Astrocyte of the spinal cord (primary cell): ENCODE results near the gene ABCC11.

Source experiments
- DNase-seq: peaks from one replicate; pipeline ENCODE4 v3.0.0; 2011; ENCODE audit warnings: low read depth, low spot score
- H3K4me3 ChIP-seq: 2 replicates; pipeline ENCODE4 v1.5.1; 2011; ENCODE audit warnings: low read depth, mild to moderate bottlenecking, low read length, moderate library complexity
- CTCF ChIP-seq: IDR thresholded peaks from 2 replicates; pipeline ENCODE4 v1.5.1; 2012; ENCODE audit warnings: low read depth, mild to moderate bottlenecking, low read length, inconsistent platforms
- in situ Hi-C: cut with HindIII; loops from 2 replicates; pipeline ENCODE4 v1.10.0; 2017; ENCODE audit warnings: low sequenced_read_pairs

The ABCC11 gene

DNA sequence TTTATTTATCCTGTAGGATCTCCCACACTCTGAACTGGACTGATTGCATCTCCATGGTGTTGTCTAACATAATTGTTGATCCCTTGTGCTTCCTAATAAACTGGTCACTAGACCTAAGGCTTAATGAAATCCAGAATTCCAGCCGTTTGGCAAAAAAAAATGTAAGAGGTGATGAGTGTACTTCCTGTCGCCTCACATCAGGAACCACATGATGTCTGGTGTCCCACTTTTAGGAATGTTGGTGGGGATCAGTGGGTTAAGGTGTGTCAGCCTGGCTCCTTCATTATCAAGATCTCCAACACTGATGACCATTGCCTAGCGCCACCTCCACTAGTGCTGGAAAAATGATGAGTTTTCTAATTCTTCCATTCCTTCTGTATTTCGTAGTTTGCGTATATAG, 21.9 kb downstream of the ABCC11 start:
- no peak for DNase-seq
- no peak for TF ChIP-seq CTCF
- no peak overlapping the region for H3K4me3 ChIP-seq
- in situ Hi-C loops = no loop called here

DNA sequence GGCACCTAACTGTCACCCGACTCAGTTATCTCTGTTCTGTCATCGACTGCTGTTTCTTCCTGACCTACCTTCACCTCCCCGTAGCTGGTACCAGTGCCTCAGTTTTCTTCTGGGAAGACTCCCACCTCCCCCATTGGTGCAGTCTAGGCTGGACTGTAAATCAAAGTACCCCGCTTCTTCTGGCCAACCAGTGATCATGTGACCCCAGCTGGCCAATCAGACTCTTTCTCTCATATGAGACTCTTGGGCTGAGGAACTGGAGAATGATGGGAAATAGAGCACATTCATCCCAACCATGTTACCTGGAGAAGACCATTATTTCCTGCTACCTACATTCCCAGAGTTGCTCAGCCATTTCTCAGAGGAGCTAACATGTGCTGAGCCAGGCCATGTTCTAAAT, 23.8 kb downstream of the ABCC11 start:
- no peak for DNase-seq
- in situ Hi-C loops = no loop called here
- no peak for TF ChIP-seq CTCF
- no peak overlapping the region for H3K4me3 ChIP-seq

GRCh38 chr16:48220891-48221290, 26.4 kb downstream of the ABCC11 start:
- DNase-seq = no peak
- in situ Hi-C loops = no loop called here
- no peak overlapping the region for H3K4me3 ChIP-seq
- TF ChIP-seq CTCF = no peak

GRCh38 chr16:48218473-48218872, 28.9 kb downstream of the ABCC11 start:
- no peak overlapping the region for H3K4me3 ChIP-seq
- TF ChIP-seq CTCF = no peak
- no peak for DNase-seq
- in situ Hi-C loops = no loop called here

DNA sequence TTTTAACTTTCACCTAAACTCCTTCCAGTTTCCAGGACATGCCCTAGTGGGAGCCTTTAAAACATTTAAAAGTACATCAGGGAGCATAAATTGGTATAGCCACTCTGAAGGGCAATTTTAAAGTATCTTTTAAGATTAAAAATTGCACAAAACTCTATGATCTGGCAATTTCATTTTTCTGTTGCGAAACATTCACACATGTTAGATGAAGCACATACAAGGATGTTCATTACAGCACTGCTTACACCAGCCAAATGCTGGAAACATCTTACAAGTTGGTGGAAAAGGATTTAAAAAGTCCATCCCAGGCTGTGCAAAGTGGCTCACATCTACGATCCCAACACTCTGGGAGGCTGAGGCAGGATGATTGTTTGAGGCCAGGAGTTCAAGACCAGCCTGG, 29.6 kb downstream of the ABCC11 start:
- no peak for TF ChIP-seq CTCF
- in situ Hi-C loops = no loop called here
- no peak overlapping the region for H3K4me3 ChIP-seq
- no peak for DNase-seq

DNA sequence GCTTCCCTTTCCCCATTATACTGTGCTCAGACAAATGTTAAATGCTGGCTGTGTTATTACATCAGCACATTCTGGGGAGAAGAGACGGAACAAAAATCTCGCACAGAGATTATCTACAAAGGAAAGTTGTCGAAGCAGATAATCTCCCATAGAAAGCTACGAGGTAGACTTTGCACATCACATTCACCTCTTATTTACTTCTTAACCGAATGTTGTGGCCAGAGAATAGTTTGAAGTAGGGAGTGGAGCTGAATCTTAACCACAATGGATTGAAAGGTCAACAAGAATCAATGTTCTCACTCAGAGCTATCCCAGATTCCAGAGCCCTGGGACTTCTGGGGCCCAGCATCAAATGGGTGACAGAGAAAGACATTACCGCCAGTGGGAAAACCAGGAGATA, 31.6 kb downstream of the ABCC11 start:
- no peak for DNase-seq
- in situ Hi-C loops = no loop called here
- no peak overlapping the region for H3K4me3 ChIP-seq
- no peak for TF ChIP-seq CTCF

GRCh38 chr16:48212033-48212432, 35.3 kb downstream of the ABCC11 start:
- no peak for TF ChIP-seq CTCF
- DNase-seq = no peak
- H3K4me3 ChIP-seq = no peak overlapping the region
- in situ Hi-C loops = no loop called here
